HepG2 (cell line): ENCODE data around the gene PFKFB2. TPM values are rescaled to one million over a fixed set of nuclear protein-coding genes. Genes with fewer than 3 reads are reported as not detected.

Experiments used
- ATAC-seq: fragments of 200-7000 bp; cut with Tn5 transposase; 3 replicates; pipeline ENCODE4 v1.9.1; 2020; ENCODE audit warnings: mild to moderate bottlenecking, moderate library complexity
- BruUV-seq: library from RNA; stranded (reverse); fragments of 400-500 nt; replicated peaks from 2 replicates; lab custom pipeline; 2021; lab: Mats Ljungman, UMichigan
- CTCF ChIA-PET: fragments of 300-600 bp; formaldehyde crosslinking; extraction: SDS; loops from one replicate; lab custom pipeline; 2021; ENCODE audit warnings: low total read pairs, inconsistent platforms, low intra/inter-chr PET ratio; lab: Yijun Ruan, JAX
- POLR2A ChIA-PET: fragments of 350-600 bp; sonication (Branson Sonifier 250); formaldehyde crosslinking; loops from one replicate; lab custom pipeline; 2020; ENCODE audit warnings: antibody characterized with exemption, inconsistent platforms; lab: Yijun Ruan, JAX
- DNase-seq: peaks from one replicate; pipeline ENCODE4 v3.0.0-alpha.2; 2015; ENCODE audit warnings: low spot score
- FAIRE-seq: peaks from 3 replicates; lab custom pipeline; 2011; peaks lifted over from hg19 to GRCh38; lab: Jason Lieb, UNC
- H2AFZ ChIP-seq: one replicate; pipeline ENCODE4 v1.6.1; 2011; ENCODE audit warnings: low read length, inconsistent platforms
- H3K27ac ChIP-seq: fragments of 300-600 bp; 3 replicates; pipeline ENCODE4 v1.8.0; 2011; ENCODE audit warnings: mixed run types, mild to moderate bottlenecking, mixed read lengths, low read length, inconsistent platforms; ENCODE audit not compliant: insufficient read depth; ENCODE audit errors: extremely low read length
- H3K27me3 ChIP-seq, 2 experiments: fragments of 200-600 bp in 1 of 2; 2 replicates in 1 of 2; 3 replicates in 1 of 2; pipeline versions ENCODE4 v1.6.0 to v1.8.0; 2011; ENCODE audit warnings: low read length in 2 of 2, mild to moderate bottlenecking in 2 of 2, moderate library complexity in 2 of 2, inconsistent platforms in 1 of 2; ENCODE audit not compliant: insufficient read depth in 2 of 2, control insufficient read depth in 1 of 2
- H3K36me3 ChIP-seq, 2 experiments: fragments of 200-600 bp in 1 of 2; replicated peaks in 1 of 2; 2 replicates in 1 of 2; 3 replicates in 1 of 2; pipeline versions ENCODE4 v1.5.1 to v1.8.0; 2011; ENCODE audit warnings: low read length in 2 of 2, inconsistent platforms in 1 of 2; ENCODE audit not compliant: insufficient read depth in 2 of 2, control insufficient read depth in 1 of 2
- H3K4me1 ChIP-seq: 2 replicates; pipeline ENCODE4 v1.5.1; 2012; ENCODE audit warnings: low read length, inconsistent platforms; ENCODE audit not compliant: insufficient read depth
- H3K4me2 ChIP-seq: 2 replicates; pipeline ENCODE4 v1.6.0; 2011; ENCODE audit warnings: low read depth, low read length, inconsistent platforms
- H3K4me3 ChIP-seq, 3 experiments: fragments of 200-600 bp in 1 of 3; sonication (generic), shearing (Covaris generic) in 1 of 3; replicated peaks in 1 of 3; 2 replicates each; pipeline ENCODE4 v1.5.1; 2011 to 2016; ENCODE audit warnings: low read length in 3 of 3, inconsistent platforms in 2 of 3, low read depth in 2 of 3, mild to moderate bottlenecking in 2 of 3, control low read depth in 1 of 3, mixed read lengths in 1 of 3; ENCODE audit not compliant: insufficient read depth in 1 of 3
- H3K79me2 ChIP-seq: one replicate; pipeline ENCODE4 v1.6.1; 2011; ENCODE audit warnings: low read length, inconsistent platforms; ENCODE audit not compliant: insufficient read depth
- H3K9ac ChIP-seq: 2 replicates; pipeline ENCODE4 v1.6.0; 2011; ENCODE audit warnings: mild to moderate bottlenecking, low read depth, low read length, inconsistent platforms; ENCODE audit not compliant: insufficient read depth
- H3K9me3 ChIP-seq: 2 replicates; pipeline ENCODE4 v1.5.1; 2012; ENCODE audit warnings: mild to moderate bottlenecking, low read length
- H4K20me1 ChIP-seq: 2 replicates; pipeline ENCODE4 v1.6.0; 2011; ENCODE audit warnings: inconsistent platforms, mild to moderate bottlenecking, low read length, moderate library complexity; ENCODE audit not compliant: insufficient read depth
- BRD4 ChIP-seq: sonication (generic); formaldehyde crosslinking; IDR thresholded peaks from 2 replicates; pipeline ENCODE4 v1.4.0; 2020; ENCODE audit warnings: missing genetic modification reagents
- FLYWCH1 ChIP-seq: sonication (generic); formaldehyde crosslinking; IDR thresholded peaks from 2 replicates; pipeline ENCODE4 v1.8.1; 2023; ENCODE audit warnings: mild to moderate bottlenecking, missing genetic modification reagents
- GZF1 ChIP-seq: sonication (generic); formaldehyde crosslinking; IDR thresholded peaks from 2 replicates; pipeline ENCODE4 v1.5.1; 2020; ENCODE audit warnings: mild to moderate bottlenecking, missing genetic modification reagents
- KDM4B ChIP-seq: sonication (generic); formaldehyde crosslinking; IDR thresholded peaks from 2 replicates; pipeline ENCODE4 v1.4.0; 2020; ENCODE audit warnings: missing genetic modification reagents
- KDM5B ChIP-seq: sonication (generic); formaldehyde crosslinking; IDR thresholded peaks from 2 replicates; pipeline ENCODE4 v1.4.0; 2020; ENCODE audit warnings: missing genetic modification reagents, mild to moderate bottlenecking, borderline replicate concordance
- MAF1 ChIP-seq: sonication (generic); formaldehyde crosslinking; IDR thresholded peaks from 2 replicates; pipeline ENCODE4 v1.5.0; 2020; ENCODE audit warnings: missing genetic modification reagents, borderline replicate concordance
- NFYC ChIP-seq: IDR thresholded peaks from 2 replicates; pipeline ENCODE4 v1.6.1; 2016; ENCODE audit warnings: missing genetic modification reagents, missing compliant biosample characterization
- PAX8 ChIP-seq: sonication (generic); formaldehyde crosslinking; IDR thresholded peaks from 2 replicates; pipeline ENCODE4 v1.8.0; 2022; ENCODE audit warnings: mild to moderate bottlenecking, missing genetic modification reagents, borderline replicate concordance
- PHF8 ChIP-seq: sonication (generic); formaldehyde crosslinking; IDR thresholded peaks from 2 replicates; pipeline ENCODE4 v1.5.0; 2020; ENCODE audit warnings: missing genetic modification reagents
- SRSF9 ChIP-seq: fragments of 200-400 bp; formaldehyde crosslinking; IDR thresholded peaks from 2 replicates; pipeline ENCODE4 v1.6.1; 2018; ENCODE audit warnings: borderline replicate concordance, mild to moderate bottlenecking, low read depth, low read length; ENCODE audit not compliant: insufficient read depth, poor library complexity, severe bottlenecking
- TGIF2 ChIP-seq: IDR thresholded peaks from 2 replicates; pipeline ENCODE4 v1.6.1; 2016; ENCODE audit warnings: control low read depth, missing compliant biosample characterization
- ZNF460 ChIP-seq: sonication (generic); formaldehyde crosslinking; IDR thresholded peaks from 2 replicates; pipeline ENCODE4 v1.5.1; 2020; ENCODE audit warnings: missing genetic modification reagents, mild to moderate bottlenecking, borderline replicate concordance
- ZNF790 ChIP-seq: sonication (generic); formaldehyde crosslinking; IDR thresholded peaks from 2 replicates; pipeline ENCODE4 v1.8.0; 2022; ENCODE audit warnings: missing genetic modification reagents, mild to moderate bottlenecking, borderline replicate concordance
- ZNF83 ChIP-seq: sonication (generic); formaldehyde crosslinking; IDR thresholded peaks from 2 replicates; pipeline ENCODE4 v1.4.0; 2020; ENCODE audit warnings: missing genetic modification reagents, mild to moderate bottlenecking, borderline replicate concordance
- WGBS: methylation state at CpG from one replicate; pipeline ENCODE4 v1.1.6; 2017; ENCODE audit warnings: low lambda C conversion rate; 5-methylcytosine and 5-hydroxymethylcytosine counted together
- in situ Hi-C: cut with HindIII; loops from 2 replicates; pipeline ENCODE4 v1.10.0; 2017; ENCODE audit warnings: low pct_unique_long_range_greater_than_20kb; ENCODE audit not compliant: extremely low pct_ligation_motif_present
- intact Hi-C: fragments of 100-400 bp; cut with micrococcal nuclease; formaldehyde crosslinking; loops from one replicate; pipeline ENCODE4 v1.10.0; 2022; ENCODE audit not compliant: unreplicated experiment
- polyA plus RNA-seq, 8 experiments: library from polyadenylated mRNA; depleted of rRNA in 3 of 8; stranded (reverse) in 7 of 8; unstranded in 1 of 8; fragments of >200 nt; fragmentation: Illumina TruSeq in 4 of 8; extraction: Trizol in 4 of 8; gene quantifications; 2 replicates each; pipeline versions ENCODE4 v1.2.1 to v1.2.3, GENCODE V29; 2011 to 2016; ENCODE audit warnings: low read depth in 4 of 8, missing spikeins in 1 of 8, mixed read lengths in 1 of 8; ENCODE audit not compliant: insufficient read depth in 1 of 8
- total RNA-seq, 5 experiments: library from RNA; depleted of rRNA; stranded (reverse); fragments of >200 nt; fragmentation: Illumina TruSeq; extraction: Trizol; gene quantifications; 2 replicates each; pipeline ENCODE4 v1.2.3, GENCODE V29; 2016; ENCODE audit warnings: low read depth in 1 of 5
- TF ChIP-seq, protein P1 (sequence below): sonication (generic); formaldehyde crosslinking; IDR thresholded peaks from 2 replicates; pipeline ENCODE4 v1.9.0; 2021; ENCODE audit warnings: missing genetic modification reagents, mild to moderate bottlenecking, borderline replicate concordance
- TF ChIP-seq, protein P2 (sequence below): sonication (generic); formaldehyde crosslinking; IDR thresholded peaks from 2 replicates; pipeline ENCODE4 v1.8.0; 2022; ENCODE audit warnings: mild to moderate bottlenecking, missing genetic modification reagents, moderate library complexity
- TF ChIP-seq, protein P3 (sequence below): sonication (generic); formaldehyde crosslinking; IDR thresholded peaks from 2 replicates; pipeline ENCODE4 v1.5.1; 2020; ENCODE audit warnings: missing genetic modification reagents, mild to moderate bottlenecking, borderline replicate concordance

The PFKFB2 gene
- total and polyA plus RNA-seq, 2 of the 13 experiments (the other 11 are each of a cell fraction or from before 2014, with no cell fraction given) = 4.6 to 10.6 TPM

DNA sequence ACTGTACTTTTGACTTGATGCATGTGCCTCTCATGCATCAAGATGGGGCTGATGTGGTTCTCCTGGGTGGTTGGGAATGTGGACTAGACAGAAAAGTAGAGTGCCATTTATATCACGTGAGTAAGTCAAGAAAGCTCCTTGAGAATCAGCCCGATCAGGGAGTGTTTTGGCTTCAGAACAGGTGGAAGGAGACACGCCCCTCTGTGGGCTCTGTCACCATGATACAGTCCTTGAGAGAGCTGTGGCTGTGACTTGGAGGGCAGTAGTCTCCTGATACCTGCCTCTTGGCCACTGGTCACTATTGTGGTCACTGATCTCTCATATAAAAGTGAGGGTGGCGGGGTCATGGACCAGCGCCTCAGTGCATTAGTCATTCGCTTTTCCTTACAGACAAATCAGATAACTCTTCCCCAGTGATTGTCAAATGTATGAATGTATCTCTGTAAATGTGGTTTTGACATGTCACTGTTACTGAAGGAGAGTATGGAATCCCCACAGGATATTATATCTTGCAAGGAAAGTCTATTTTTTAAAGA is 26.7 kb downstream of the PFKFB2 start:
- ATAC-seq (no peak), DNase-seq (no peak), FAIRE-seq (no peak)
- H3K4me3 ChIP-seq = no peak overlapping the region
- no peaks in the 10 kb centered on the region for H3K79me2 ChIP-seq
- H3K27ac ChIP-seq = no peak overlapping the region
- no peaks in the 10 kb centered on the region for H3K27me3 ChIP-seq
- no TSS peak for BruUV-seq
- peaks cover 12% of the 10 kb centered on the region for H3K4me1 ChIP-seq
- CTCF ChIA-PET = no interaction called here
- no peak overlapping the region for H2AFZ ChIP-seq
- in situ Hi-C loops (loop anchor here (10.0 kb wide), 1 partner anchor 145 kb away; no protein-coding TSS in a partner anchor), intact Hi-C loops (loop anchor here (10.0 kb wide), 1 partner anchor 345 kb away; no protein-coding TSS in a partner anchor)
- TF ChIP-seq FLYWCH1 (CRISPR knock-in tag) (no peak), ZNF83 (no peak), PHF8 (CRISPR knock-in tag) (no peak), NFYC (CRISPR knock-in tag) (no peak), GZF1 (CRISPR knock-in tag) (no peak), ZNF790 (CRISPR knock-in tag) (no peak), ZNF460 (CRISPR knock-in tag) (no peak), KDM4B (no peak), PAX8 (CRISPR knock-in tag) (no peak), BRD4 (CRISPR knock-in tag) (no peak), TGIF2 (CRISPR knock-in tag) (no peak), KDM5B (CRISPR knock-in tag) (no peak), MAF1 (CRISPR knock-in tag) (no peak), SRSF9 (no peak)
- TF ChIP-seq, protein P1, sequence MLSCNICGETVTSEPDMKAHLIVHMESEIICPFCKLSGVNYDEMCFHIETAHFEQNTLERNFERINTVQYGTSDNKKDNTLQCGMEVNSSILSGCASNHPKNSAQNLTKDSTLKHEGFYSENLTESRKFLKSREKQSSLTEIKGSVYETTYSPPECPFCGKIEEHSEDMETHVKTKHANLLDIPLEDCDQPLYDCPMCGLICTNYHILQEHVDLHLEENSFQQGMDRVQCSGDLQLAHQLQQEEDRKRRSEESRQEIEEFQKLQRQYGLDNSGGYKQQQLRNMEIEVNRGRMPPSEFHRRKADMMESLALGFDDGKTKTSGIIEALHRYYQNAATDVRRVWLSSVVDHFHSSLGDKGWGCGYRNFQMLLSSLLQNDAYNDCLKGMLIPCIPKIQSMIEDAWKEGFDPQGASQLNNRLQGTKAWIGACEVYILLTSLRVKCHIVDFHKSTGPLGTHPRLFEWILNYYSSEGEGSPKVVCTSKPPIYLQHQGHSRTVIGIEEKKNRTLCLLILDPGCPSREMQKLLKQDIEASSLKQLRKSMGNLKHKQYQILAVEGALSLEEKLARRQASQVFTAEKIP (CRISPR knock-in tag) = no peak
- TF ChIP-seq, protein P2, sequence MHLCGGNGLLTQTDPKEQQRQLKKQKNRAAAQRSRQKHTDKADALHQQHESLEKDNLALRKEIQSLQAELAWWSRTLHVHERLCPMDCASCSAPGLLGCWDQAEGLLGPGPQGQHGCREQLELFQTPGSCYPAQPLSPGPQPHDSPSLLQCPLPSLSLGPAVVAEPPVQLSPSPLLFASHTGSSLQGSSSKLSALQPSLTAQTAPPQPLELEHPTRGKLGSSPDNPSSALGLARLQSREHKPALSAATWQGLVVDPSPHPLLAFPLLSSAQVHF = no peak
- TF ChIP-seq, protein P3, sequence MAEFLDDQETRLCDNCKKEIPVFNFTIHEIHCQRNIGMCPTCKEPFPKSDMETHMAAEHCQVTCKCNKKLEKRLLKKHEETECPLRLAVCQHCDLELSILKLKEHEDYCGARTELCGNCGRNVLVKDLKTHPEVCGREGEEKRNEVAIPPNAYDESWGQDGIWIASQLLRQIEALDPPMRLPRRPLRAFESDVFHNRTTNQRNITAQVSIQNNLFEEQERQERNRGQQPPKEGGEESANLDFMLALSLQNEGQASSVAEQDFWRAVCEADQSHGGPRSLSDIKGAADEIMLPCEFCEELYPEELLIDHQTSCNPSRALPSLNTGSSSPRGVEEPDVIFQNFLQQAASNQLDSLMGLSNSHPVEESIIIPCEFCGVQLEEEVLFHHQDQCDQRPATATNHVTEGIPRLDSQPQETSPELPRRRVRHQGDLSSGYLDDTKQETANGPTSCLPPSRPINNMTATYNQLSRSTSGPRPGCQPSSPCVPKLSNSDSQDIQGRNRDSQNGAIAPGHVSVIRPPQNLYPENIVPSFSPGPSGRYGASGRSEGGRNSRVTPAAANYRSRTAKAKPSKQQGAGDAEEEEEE = no peak
- no peak overlapping the region for H3K9ac ChIP-seq
- no peaks in the 10 kb centered on the region for H4K20me1 ChIP-seq
- POLR2A ChIA-PET = no interaction called here
- H3K9me3 ChIP-seq = no peaks in the 10 kb centered on the region
- H3K36me3 ChIP-seq = no peaks in the 10 kb centered on the region
- H3K4me2 ChIP-seq = no peak overlapping the region
- 89% methylated on average over 6 of the region's 6 CpGs for WGBS
